PFSK-1 (cell line): ENCODE data around the gene ZNF485.

Experiments
- FOXP2 ChIP-seq: optimal IDR thresholded peaks from 2 replicates; pipeline ENCODE3; 2011; ENCODE audit warnings: borderline replicate concordance, control low read depth, inconsistent platforms; ENCODE audit not compliant: insufficient read depth; ENCODE audit errors: extremely low read length, extremely low read depth
- POLR2AphosphoS5 ChIP-seq: IDR thresholded peaks from 2 replicates; pipeline ENCODE4 v1.6.1; 2012; ENCODE audit warnings: low read depth, mild to moderate bottlenecking, control low read depth, low read length, moderate library complexity
- REST ChIP-seq, 2 experiments: IDR thresholded peaks; 2 replicates each; pipeline versions ENCODE4 v1.6.1 to v1.8.0; 2011 to 2012; ENCODE audit warnings: low read depth in 2 of 2, low read length in 2 of 2, control low read depth in 1 of 2, inconsistent platforms in 1 of 2, mild to moderate bottlenecking in 1 of 2, moderate library complexity in 1 of 2; ENCODE audit not compliant: insufficient read depth in 1 of 2
- SIN3A ChIP-seq: IDR thresholded peaks from 2 replicates; pipeline ENCODE4 v1.6.1; 2012; ENCODE audit warnings: mild to moderate bottlenecking, low read length, moderate library complexity, borderline replicate concordance; ENCODE audit not compliant: insufficient read depth
- TAF1 ChIP-seq: IDR thresholded peaks from 2 replicates; pipeline ENCODE4 v1.6.1; 2012; ENCODE audit warnings: low read length, control low read depth, borderline replicate concordance; ENCODE audit not compliant: insufficient read depth

Gene ZNF485

GRCh38 chr10:43591303-43591904 is 14.8 kb upstream of the ZNF485 start:
- TF ChIP-seq REST (IDR thresholded peaks at IDR 0.05; ENCODE audit: insufficient read depth in 1 of 2, low read depth in 2 of 2, low read length in 2 of 2) = no peak
- no peak for TF ChIP-seq POLR2AphosphoS5
- TF ChIP-seq TAF1 = no peak
- TF ChIP-seq FOXP2 = no peak
- no peak for TF ChIP-seq SIN3A

- no peak for TF ChIP-seq POLR2AphosphoS5
- no peak for TF ChIP-seq FOXP2
- no peak for TF ChIP-seq SIN3A
- TF ChIP-seq TAF1 = no peak
- TF ChIP-seq REST (IDR thresholded peaks at IDR 0.05; ENCODE audit: insufficient read depth in 1 of 2, low read depth in 2 of 2, low read length in 2 of 2) = no peak
Observed at GRCh38 chr10:43594944-43595589, 11.2 kb upstream of the ZNF485 start.

GRCh38 chr10:43595739-43596298 is 10.4 kb upstream of the ZNF485 start:
- TF ChIP-seq TAF1 = no peak

GRCh38 chr10:43596546-43596945 is 9.7 kb upstream of the ZNF485 start:
- TF ChIP-seq POLR2AphosphoS5 (no peak), REST (IDR thresholded peaks at IDR 0.05; ENCODE audit: insufficient read depth in 1 of 2, low read depth in 2 of 2, low read length in 2 of 2) (no peak), FOXP2 (no peak), TAF1 (no peak), SIN3A (no peak)

GRCh38 chr10:43598446-43598845 is 7.8 kb upstream of the ZNF485 start:
- no peak for TF ChIP-seq TAF1
- no peak for TF ChIP-seq POLR2AphosphoS5
- no peak for TF ChIP-seq FOXP2
- TF ChIP-seq REST (IDR thresholded peaks at IDR 0.05; ENCODE audit: insufficient read depth in 1 of 2, low read depth in 2 of 2, low read length in 2 of 2) = no peak
- TF ChIP-seq SIN3A = no peak
